T47D (cell line): ENCODE data around the gene OSBP2.
"Not testable (repeated sequence)": the region's sequence is repeated elsewhere in the genome, so short reads cannot be mapped to it uniquely, and the experiment has no call there.

Source experiments
- DNase-seq, 2 experiments: peaks; one replicate each; pipeline versions ENCODE4 v3.0.0 to v3.0.0-alpha.2; 2011 to 2012; ENCODE audit warnings: low read depth in 1 of 2, low spot score in 1 of 2
- JUND ChIP-seq: IDR thresholded peaks from 2 replicates; pipeline ENCODE4 v1.6.1; 2012; ENCODE audit warnings: low read depth
- in situ Hi-C: cut with HindIII; loops from 2 replicates; pipeline ENCODE4 v1.10.0; 2016; ENCODE audit warnings: low sequenced_read_pairs, low pct_unique_long_range_greater_than_20kb

OSBP2 gene

DNA sequence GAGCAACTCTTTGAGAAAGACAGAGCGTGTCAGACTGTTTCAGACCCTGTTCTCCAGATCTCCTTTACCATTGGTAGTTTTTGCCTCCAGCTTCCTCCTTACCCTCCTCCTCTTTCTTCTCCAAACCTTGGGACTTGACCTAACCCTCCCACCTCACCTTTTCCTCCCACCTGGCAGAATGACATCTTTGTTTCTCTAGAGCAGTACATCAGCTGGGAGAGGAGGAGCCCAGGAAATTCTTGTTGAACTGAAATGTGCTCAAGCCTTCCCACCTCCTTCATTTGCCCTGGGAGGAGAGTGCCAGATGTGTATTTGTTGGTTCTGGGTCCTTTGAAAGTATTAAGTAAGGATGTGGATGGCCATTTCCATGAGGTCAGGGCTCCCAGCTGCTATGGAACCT is 17.4 kb downstream of the OSBP2 start:
- in situ Hi-C loops, result no loop called here
- DNase-seq, result no peak
- no peak for TF ChIP-seq JUND

- no peak for TF ChIP-seq JUND
- DNase-seq, result no peak
- in situ Hi-C loops, result no loop called here
These were observed 19.4 kb downstream of the OSBP2 start for GRCh38 chr22:30714062-30714461.

GRCh38 chr22:30717331-30717921 is 22.8 kb downstream of the OSBP2 start:
- no peak for DNase-seq
- no peak for TF ChIP-seq JUND
- in situ Hi-C loops, result no loop called here

DNA sequence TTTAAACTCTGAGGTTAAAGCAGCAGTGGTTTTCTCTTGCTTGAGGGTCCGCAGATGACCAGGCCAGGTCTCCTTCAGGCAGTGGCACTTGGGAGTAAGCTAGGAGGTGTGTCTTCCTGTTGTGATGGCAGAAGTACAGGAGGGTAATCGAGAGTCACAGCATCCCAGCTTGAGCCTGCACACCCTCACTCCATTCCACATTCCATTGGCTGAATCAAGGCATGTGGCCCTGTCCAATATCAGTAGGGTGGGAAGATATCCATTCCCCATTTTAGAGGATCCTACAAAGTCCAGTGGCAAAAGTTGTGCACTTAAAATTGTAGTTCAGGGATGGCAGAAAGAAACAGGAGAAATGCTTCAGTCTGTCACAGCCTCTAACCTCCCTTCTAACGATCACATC is 23.3 kb downstream of the OSBP2 start:
- in situ Hi-C loops, result no loop called here
- DNase-seq, result no peak

GRCh38 chr22:30718491-30718890 is 23.8 kb downstream of the OSBP2 start:
- TF ChIP-seq JUND, result no peak
- DNase-seq, result no peak
- in situ Hi-C loops, result no loop called here

More for the DNA sequence above, 23.3 kb downstream of the OSBP2 start:
- no peak for TF ChIP-seq JUND

DNA sequence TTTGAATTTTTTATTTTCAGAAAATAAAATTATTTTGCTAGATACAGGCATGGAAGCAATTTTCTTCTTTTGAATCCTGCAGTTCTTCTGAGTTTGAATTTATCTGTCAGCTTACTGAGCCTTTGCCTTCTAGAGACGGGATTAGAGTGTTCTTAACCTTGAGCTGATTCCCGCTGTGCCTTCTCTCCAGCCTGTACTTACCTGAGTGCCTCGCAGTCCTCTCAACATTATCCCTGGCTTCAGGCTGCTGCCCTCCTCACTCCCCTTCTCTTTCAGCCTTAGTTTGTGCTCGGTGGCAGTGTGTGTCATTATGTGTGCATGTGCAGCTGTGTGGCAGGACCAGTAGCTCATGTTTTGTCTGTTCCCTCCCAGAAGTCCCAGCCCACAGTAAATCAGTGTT is 24.3 kb downstream of the OSBP2 start:
- no peak for TF ChIP-seq JUND
- no peak for DNase-seq
- in situ Hi-C loops, result no loop called here

DNA sequence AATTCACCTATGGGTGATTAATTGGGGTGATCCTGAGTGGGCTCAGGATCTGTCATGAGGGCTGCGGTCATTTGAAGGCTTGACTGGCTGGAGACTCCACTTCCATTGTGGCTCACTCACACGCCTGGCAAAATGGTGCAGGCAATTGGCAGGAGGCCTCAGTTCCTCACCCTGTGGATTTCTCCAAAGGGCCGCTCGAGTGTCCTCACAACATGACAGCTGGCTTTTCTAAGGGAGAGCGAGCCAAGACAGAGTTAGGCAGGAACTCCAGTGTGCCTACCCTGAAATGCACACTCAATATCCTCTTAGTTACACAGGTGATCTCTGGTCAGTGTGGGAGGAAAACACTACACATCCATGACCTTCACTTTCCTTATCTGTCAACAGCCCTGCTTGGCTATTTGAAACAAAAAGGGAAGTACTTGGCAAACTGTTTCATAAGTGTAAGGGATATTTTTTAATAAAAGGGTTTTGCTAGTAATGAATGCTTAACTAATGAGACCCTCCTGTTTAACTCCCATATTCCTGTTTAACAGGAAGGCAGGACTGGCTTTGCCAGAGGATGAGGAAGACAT is 25.7 kb downstream of the OSBP2 start:
- in situ Hi-C loops, result no loop called here
- TF ChIP-seq JUND, result no peak

DNA sequence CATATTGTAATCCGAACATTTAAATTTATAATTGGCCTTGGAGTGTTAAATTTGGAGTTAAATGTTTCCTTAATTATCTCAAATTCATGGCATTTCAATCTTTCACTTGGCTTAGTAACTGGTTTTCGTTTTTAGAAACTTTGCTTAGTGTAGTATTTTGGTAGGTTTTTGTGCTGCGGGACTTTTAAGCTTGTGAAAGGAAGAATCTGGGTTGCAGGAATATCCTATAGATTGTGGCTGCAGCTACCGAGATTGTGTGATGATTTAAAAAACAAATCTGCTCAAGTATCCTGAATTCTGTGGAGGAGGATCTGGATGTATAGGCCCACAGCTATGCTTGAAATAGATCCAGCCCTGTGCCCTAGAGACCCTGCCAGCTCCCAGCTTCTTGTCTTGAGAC is 27.1 kb downstream of the OSBP2 start:
- no peak for DNase-seq
- TF ChIP-seq JUND, result no peak
- in situ Hi-C loops, result no loop called here

More for the DNA sequence above, 25.7 kb downstream of the OSBP2 start:
- DNase-seq, result no peak

DNA sequence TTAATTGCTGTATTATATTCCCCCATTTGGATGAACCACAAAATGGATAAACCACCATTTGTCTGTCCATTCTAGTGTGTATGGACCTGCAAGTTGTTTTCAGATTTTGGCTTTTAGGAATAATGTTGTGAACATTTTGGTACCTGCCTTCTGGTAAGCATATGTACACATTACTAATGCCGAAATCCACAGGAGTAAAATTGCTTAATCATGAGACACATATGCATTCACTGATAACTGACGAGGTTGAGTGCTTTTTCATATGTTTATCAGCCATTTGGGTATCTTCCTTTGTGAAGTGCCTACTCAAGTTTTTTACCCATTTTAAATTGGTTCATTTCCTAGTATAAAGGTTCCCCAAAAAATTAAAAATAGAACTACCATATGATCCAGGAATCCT is 34.2 kb downstream of the OSBP2 start:
- DNase-seq, result no peak
- in situ Hi-C loops, result no loop called here
- no peak for TF ChIP-seq JUND

DNA sequence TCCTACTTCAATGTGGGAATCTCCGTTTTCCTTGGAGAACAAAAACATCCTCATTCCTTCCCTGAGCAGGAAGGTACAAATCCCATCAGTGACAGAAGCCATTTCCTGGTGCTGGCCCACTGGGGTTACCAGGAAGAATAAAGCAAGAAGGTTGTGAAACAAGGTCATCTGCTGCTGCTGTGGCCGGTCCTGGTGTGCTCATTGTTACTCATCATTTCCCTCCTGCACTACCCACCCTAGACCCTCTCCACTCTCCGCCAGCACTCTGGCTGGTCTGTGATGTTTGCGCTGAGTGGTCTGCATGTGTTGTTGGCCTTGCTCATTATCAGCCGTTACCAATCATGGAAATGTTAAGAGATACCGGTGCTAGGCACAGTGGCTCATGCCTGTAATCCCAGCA is 37.0 kb downstream of the OSBP2 start:
- in situ Hi-C loops, result no loop called here

DNA sequence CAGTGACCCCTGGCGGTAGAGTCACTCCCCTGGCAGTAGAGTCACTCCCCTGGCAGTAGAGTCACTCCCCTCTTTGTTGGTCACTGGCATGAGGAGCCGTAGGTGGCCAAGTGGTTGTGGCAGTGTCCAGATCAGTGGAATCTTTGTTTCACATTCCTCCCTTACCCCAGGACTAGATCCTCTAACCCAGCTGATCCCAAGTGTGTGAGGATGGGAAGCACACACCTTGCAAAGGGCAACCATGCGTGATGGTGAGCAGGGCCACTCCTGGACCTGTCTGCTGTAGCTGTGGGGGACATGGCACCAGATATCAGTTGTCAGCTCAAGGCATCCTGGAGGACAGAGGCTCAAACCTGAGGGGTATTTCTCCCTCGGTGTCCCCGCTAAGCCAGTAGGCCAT is 37.8 kb downstream of the OSBP2 start:
- no peak for DNase-seq
- no peak for TF ChIP-seq JUND
- in situ Hi-C loops, result no loop called here

More for the DNA sequence above, 37.0 kb downstream of the OSBP2 start:
- no peak for DNase-seq
- no peak for TF ChIP-seq JUND

GRCh38 chr22:30733181-30733631 is 38.5 kb downstream of the OSBP2 start:
- no peak for DNase-seq
- in situ Hi-C loops, result no loop called here
- no peak for TF ChIP-seq JUND

DNA sequence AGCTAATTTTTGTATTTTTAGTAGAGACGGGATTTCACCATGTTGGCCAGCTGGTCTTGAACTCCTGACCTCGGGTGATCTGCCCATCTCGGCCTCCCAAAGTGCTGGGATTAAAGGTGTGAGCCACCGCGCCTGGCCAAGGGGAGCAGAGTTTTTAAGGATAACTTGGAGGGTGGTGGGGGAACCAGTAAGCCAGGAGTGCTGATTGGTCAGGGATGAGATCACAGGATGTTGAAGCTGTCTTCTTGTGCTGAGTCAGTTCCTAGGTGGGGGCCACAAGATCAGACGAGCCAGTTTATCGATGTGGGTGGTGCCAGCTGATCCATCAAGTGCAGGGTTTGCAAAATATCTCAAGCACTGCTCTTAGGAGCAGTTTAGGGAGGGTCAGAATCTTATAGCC is 45.3 kb downstream of the OSBP2 start:
- in situ Hi-C loops, result not testable (repeated sequence)

GRCh38 chr22:30740511-30740910 is 45.8 kb downstream of the OSBP2 start:
- not testable (repeated sequence) for DNase-seq

More for the DNA sequence above, 45.3 kb downstream of the OSBP2 start:
- DNase-seq, result not testable (repeated sequence)

More at GRCh38 chr22:30740511-30740910, 45.8 kb downstream of the OSBP2 start:
- in situ Hi-C loops, result not testable (repeated sequence)
